Activated gamma-delta T cell treated with Interleukin-2 at 50 U/mL for 16 hours (primary cell): ENCODE measurements around the gene MBD5.

Source experiments
- DNase-seq: peaks from one replicate; pipeline ENCODE4 v3.0.0-alpha.2; 2020

The MBD5 gene

DNA sequence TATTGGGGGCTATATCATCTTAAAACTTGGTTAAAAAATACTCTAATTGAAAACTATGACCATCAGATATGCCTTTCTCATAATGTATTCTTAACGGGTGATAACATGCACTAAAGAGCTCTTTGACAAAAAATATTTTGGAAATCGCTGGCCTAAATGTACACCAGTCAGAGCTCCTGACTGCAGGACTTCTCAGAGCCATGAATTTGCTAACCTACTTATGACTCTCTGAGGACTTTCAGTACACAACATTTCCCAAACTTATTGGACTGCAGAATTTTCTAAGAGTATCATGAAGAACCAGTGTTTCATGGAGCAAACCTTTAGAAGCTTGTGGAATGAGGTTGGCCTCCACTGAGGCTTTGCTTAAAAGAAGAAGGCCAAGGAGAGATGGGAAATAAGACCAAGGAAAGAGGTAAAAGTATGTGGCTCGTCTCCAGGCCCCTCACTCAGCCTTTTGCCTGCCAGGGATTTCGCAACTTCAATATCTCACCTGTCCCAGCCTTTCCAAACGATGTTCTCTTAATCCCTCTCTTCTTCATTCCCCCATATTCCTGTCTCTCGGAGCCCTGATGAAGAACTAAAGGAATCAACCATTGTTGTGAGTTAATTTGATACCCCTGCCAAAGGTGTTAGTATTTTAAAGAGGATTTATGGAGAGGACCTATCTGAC, 534.9 kb downstream of the MBD5 start:
- no peak for DNase-seq

DNA sequence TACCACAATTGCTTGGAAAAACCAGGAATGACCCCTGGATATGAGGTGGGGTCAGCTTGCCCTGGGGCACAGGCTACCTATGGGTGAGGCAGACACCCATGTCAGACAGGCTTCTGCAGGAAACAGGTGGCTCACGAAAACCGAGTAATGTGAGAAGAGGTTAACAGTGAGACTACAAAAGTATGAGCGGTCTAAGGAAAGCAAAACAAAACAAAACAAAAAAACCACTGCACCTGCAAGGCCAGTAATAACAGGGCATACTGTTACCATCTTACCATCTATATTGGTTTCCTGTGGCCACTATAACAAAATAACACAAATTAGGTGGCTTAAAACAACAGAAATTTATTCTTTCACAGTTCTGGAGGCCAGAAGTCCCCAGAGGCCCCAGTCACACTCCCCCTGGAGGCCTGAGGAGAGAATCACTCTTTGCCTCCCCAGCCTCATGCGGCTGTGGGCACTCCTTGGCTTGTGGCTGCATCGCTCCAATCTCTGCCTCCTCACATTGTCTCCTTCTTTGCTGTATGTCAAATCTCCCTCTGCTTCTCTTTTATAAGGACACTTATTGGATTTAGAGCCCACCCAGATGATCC, 537.0 kb downstream of the MBD5 start:
- DNase-seq: no peak

DNA sequence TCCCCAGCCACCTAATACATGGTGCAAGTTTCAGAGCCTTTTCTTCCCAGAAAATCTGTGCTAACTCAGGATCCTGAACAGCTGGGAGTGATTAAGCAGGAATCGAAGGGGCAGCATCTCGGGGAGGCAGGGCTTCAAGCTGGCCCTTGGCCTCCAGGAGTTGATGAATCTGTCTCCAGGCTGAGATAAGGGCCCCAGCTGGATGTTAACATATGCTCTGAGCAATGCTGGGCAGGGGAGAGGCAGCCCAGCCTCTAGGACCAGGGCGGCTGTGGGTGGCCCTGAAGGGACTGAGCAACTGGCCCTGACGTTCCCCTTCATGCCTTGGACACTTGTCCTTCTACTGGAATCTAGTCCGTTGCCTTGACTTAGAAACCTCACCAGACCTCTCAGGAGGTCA, 539.6 kb downstream of the MBD5 start:
- DNase-seq: no peak

DNA sequence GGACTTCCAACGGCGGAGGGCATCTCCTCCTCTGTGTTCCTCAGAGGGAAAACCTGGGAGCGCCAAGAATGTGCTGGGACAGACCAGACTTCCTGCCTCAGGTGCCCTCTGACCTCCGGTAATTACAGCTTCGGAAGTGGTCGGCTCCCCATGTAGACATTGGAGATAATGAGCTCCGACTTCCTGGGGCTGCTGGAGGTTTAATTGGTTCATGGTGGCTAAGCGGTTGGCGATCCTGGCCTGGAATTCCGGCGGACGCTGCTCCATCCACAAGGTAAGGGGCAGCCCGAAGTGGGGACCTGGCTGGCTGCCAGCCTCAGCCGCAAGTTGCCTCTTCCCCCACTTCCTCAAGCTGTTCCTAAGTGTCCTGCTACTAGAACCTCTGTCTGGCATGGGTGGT, 540.5 kb downstream of the MBD5 start:
- DNase-seq: no peak

DNA sequence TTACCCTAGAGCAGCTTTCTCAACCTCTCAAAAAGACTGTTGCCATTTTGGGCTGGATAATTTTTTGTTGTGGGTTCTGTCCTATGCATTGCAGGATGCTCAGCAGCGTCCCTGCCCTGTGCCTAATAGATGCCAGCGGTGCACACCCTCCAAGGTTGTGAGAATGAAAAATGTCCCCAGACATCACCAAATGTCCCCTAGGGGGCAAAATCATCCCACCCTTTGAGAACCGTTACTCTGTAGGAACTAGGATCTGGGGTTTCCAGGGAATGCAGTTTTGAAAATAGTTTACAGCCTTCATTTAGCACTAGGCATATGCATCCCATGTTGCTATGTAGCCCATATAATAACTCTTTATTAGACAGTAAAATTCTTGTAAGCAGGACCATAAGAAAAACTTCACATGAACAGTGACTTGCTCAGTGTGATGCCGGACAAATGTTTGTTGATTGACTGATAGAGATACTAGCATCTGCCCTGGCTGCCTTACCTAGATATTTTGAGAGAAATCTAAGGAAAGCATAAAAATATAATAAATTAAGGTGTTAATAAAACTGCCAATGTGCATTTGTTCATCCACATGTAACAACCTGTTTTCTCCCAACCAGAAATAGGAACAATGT, 544.5 kb downstream of the MBD5 start:
- no peak for DNase-seq
